SU-DHL-6 (cell line): ENCODE measurements around the gene UBE2D2.

Experiments
- H2AFZ ChIP-seq: fragments of 200-600 bp; sonication (generic); 2 replicates; pipeline ENCODE4 v1.6.1; 2014; ENCODE audit warnings: low read depth, mild to moderate bottlenecking, moderate library complexity, mixed read lengths, antibody characterized with exemption, low read length; ENCODE audit not compliant: severe bottlenecking
- H3F3A ChIP-seq: fragments of 200-600 bp; shearing (Covaris generic); 2 replicates; pipeline ENCODE4 v1.6.0; 2016; ENCODE audit warnings: antibody characterized with exemption, mild to moderate bottlenecking; ENCODE audit not compliant: insufficient read depth
- H3K27ac ChIP-seq: fragments of 200-600 bp; sonication (generic); 2 replicates; pipeline ENCODE4 v1.5.1; 2016; ENCODE audit warnings: low read depth, mild to moderate bottlenecking, low read length, moderate library complexity, mixed read lengths
- H3K27me3 ChIP-seq: fragments of 200-600 bp; sonication (generic), shearing (Covaris generic); 2 replicates; pipeline ENCODE4 v1.6.0; 2014; ENCODE audit warnings: mild to moderate bottlenecking, low read length
- H3K36me3 ChIP-seq: fragments of 200-600 bp; sonication (generic); 2 replicates; pipeline ENCODE4 v1.6.1; 2014; ENCODE audit warnings: mild to moderate bottlenecking, low read length, mixed read lengths
- H3K4me2 ChIP-seq: fragments of 300-600, 200-600 bp; shearing (Covaris generic), sonication (generic); 2 replicates; pipeline ENCODE4 v1.6.0; 2014; ENCODE audit warnings: low read length, low read depth, mild to moderate bottlenecking; ENCODE audit not compliant: poor library complexity, severe bottlenecking
- H3K4me3 ChIP-seq: fragments of 200-600 bp; sonication (generic); 2 replicates; pipeline ENCODE4 v1.5.1; 2014; ENCODE audit warnings: antibody characterized with exemption, low read length, mild to moderate bottlenecking, mixed read lengths; ENCODE audit not compliant: insufficient read depth, poor library complexity, severe bottlenecking
- H3K79me2 ChIP-seq: fragments of 200-600 bp; sonication (generic); 2 replicates; pipeline ENCODE4 v1.6.1; 2014; ENCODE audit warnings: mild to moderate bottlenecking, low read length, moderate library complexity; ENCODE audit not compliant: insufficient read depth
- H3K9ac ChIP-seq: fragments of 200-600 bp; sonication (generic); 2 replicates; pipeline ENCODE4 v1.7.0; 2014; ENCODE audit warnings: mild to moderate bottlenecking, low read length
- H3K9me2 ChIP-seq: fragments of 200-600 bp; sonication (generic); replicated peaks from 2 replicates; pipeline ENCODE4 v1.6.1; 2014; ENCODE audit warnings: low read length; ENCODE audit not compliant: insufficient read depth
- H3K9me3 ChIP-seq: fragments of 200-600 bp; sonication (generic); 2 replicates; pipeline ENCODE4 v1.6.1; 2014; ENCODE audit warnings: low read length, mixed read lengths; ENCODE audit not compliant: insufficient read depth
- H4K20me1 ChIP-seq: fragments of 200-600 bp; sonication (generic); 2 replicates; pipeline ENCODE4 v1.6.1; 2014; ENCODE audit warnings: low read depth, mild to moderate bottlenecking, antibody characterized with exemption, low read length, moderate library complexity, mixed read lengths
- CTCF ChIP-seq: fragments of 200-600 bp; sonication (generic); IDR thresholded peaks from one replicate; pipeline ENCODE4 v1.5.1; 2017; ENCODE audit warnings: antibody characterized with exemption, mild to moderate bottlenecking, low read length, moderate library complexity; ENCODE audit not compliant: insufficient read depth, poor library complexity, severe bottlenecking
- EZH2phosphoT487 ChIP-seq: fragments of 200-600 bp; sonication (generic), shearing (Covaris generic); conservative IDR thresholded peaks from 2 replicates; pipeline ENCODE4 v1.6.1; 2018; ENCODE audit warnings: mild to moderate bottlenecking, antibody characterized with exemption, low read length, moderate library complexity, mixed read lengths

The UBE2D2 gene

GRCh38 chr5:139565411-139566305 is 4.5 kb downstream of the UBE2D2 start:
- peaks cover 34% of the 10 kb centered on the region for H3F3A ChIP-seq
- H3K4me3 ChIP-seq = peak overlapping the region; percentile 42
- peak overlapping the region; percentile 90 for H3K27ac ChIP-seq
- H3K36me3 ChIP-seq = peaks cover 10% of the 10 kb centered on the region; the same call in 1 of the 2 replicates
- TF ChIP-seq CTCF = no peak
- TF ChIP-seq EZH2phosphoT487 = no peak
- peak overlapping the region; percentile 100 for H3K4me2 ChIP-seq
- H3K79me2 ChIP-seq = peaks cover 90% of the 10 kb centered on the region
- H3K9me2 ChIP-seq = no peaks in the 10 kb centered on the region
- no peaks in the 10 kb centered on the region for H3K27me3 ChIP-seq
- no peak overlapping the region for H2AFZ ChIP-seq
- H4K20me1 ChIP-seq = peaks cover 29% of the 10 kb centered on the region; the same call in 1 of the 2 replicates
- H3K9me3 ChIP-seq = no peaks in the 10 kb centered on the region
- H3K9ac ChIP-seq = peak overlapping the region; percentile 95

- H4K20me1 ChIP-seq = peaks cover 29% of the 10 kb centered on the region; the same call in 1 of the 2 replicates
- TF ChIP-seq CTCF (no peak), EZH2phosphoT487 (no peak)
- H3K9me2 ChIP-seq = no peaks in the 10 kb centered on the region
- H3K4me2 ChIP-seq = peak overlapping the region; percentile 100
- H3K9me3 ChIP-seq = no peaks in the 10 kb centered on the region
- H3K36me3 ChIP-seq = peaks cover 10% of the 10 kb centered on the region; the same call in 1 of the 2 replicates
- H3K27me3 ChIP-seq = no peaks in the 10 kb centered on the region
- H3K9ac ChIP-seq = peak overlapping the region; percentile 43
- peaks cover 35% of the 10 kb centered on the region for H3F3A ChIP-seq
- peaks cover 96% of the 10 kb centered on the region for H3K79me2 ChIP-seq
- H3K4me3 ChIP-seq = peak overlapping the region; percentile 42
- peak overlapping the region; percentile 90 for H3K27ac ChIP-seq
- H2AFZ ChIP-seq = no peak overlapping the region
Observed at GRCh38 chr5:139566611-139567010, 5.5 kb downstream of the UBE2D2 start.

GRCh38 chr5:139569270-139569955 is 8.3 kb downstream of the UBE2D2 start:
- Histone ChIP-seq H3K4me3 (no peak overlapping the region), H3K9me2 (no peaks in the 10 kb centered on the region), H3K9ac (no peak overlapping the region), H3K9me3 (no peaks in the 10 kb centered on the region), H3F3A (peaks cover 26% of the 10 kb centered on the region), H3K27me3 (no peaks in the 10 kb centered on the region), H3K79me2 (peaks cover 90% of the 10 kb centered on the region), H2AFZ (no peak overlapping the region), H3K4me2 (peak overlapping the region; percentile 36), H4K20me1 (peaks cover 20% of the 10 kb centered on the region; the same call in 1 of the 2 replicates), H3K36me3 (0 out of 2 replicates have a peak, but pooled peaks cover 7% of the 10 kb centered on the region), H3K27ac (peak overlapping the region; percentile 3; the same call in 1 of the 2 replicates)
- TF ChIP-seq CTCF (no peak), EZH2phosphoT487 (no peak)
